Immature natural killer cell (primary cell): ENCODE measurements around the gene PSG4. TPM values are rescaled to one million over a fixed set of nuclear protein-coding genes. Genes with fewer than 3 reads are reported as not detected.
"Not testable (repeated sequence)": the region's sequence is repeated elsewhere in the genome, so short reads cannot be mapped to it uniquely, and the experiment has no call there.

ENCODE experiments used
- DNase-seq, 3 donors: peaks; one replicate each; pipeline ENCODE4 v3.0.0; 2022; ENCODE audit warnings: mixed read lengths in 1 of 3
- H3K27ac Mint-ChIP-seq, 6 donors: one replicate each; pipeline ENCODE4 v1.8.0; 2020; ENCODE audit warnings: mixed read lengths in 6 of 6, mild to moderate bottlenecking in 5 of 6, inconsistent platforms in 4 of 6, moderate library complexity in 3 of 6
- H3K27me3 Mint-ChIP-seq, 3 donors: one replicate each; pipeline ENCODE4 v1.8.0; 2020 to 2021; ENCODE audit warnings: low read depth in 3 of 3, mild to moderate bottlenecking in 3 of 3, mixed read lengths in 3 of 3, moderate library complexity in 3 of 3, inconsistent platforms in 1 of 3
- H3K36me3 Mint-ChIP-seq, 3 donors: one replicate each; pipeline ENCODE4 v1.8.0; 2020; ENCODE audit warnings: mixed read lengths in 3 of 3, inconsistent platforms in 2 of 3, mild to moderate bottlenecking in 2 of 3
- H3K4me1 Mint-ChIP-seq, 2 donors: one replicate each; pipeline ENCODE4 v1.8.0; 2020; ENCODE audit warnings: inconsistent platforms in 2 of 2, mild to moderate bottlenecking in 2 of 2, mixed read lengths in 2 of 2, moderate library complexity in 1 of 2
- H3K4me3 Mint-ChIP-seq, 5 donors: one replicate each; pipeline ENCODE4 v1.8.0; 2020; ENCODE audit warnings: mild to moderate bottlenecking in 5 of 5, mixed read lengths in 5 of 5, inconsistent platforms in 3 of 5, moderate library complexity in 3 of 5
- H3K9me3 Mint-ChIP-seq, 6 donors: one replicate each; pipeline ENCODE4 v1.8.0; 2020; ENCODE audit warnings: mild to moderate bottlenecking in 6 of 6, mixed read lengths in 6 of 6, inconsistent platforms in 4 of 6, moderate library complexity in 3 of 6
- polyA plus RNA-seq, 3 donors: library from polyadenylated mRNA; unstranded; fragments of 300-500 nt; fragmentation: Illumina TruSeq; gene quantifications; one replicate each; pipeline ENCODE4 v1.2.3, GENCODE V29; 2021

Gene PSG4
- polyA plus RNA-seq, 3 donors from 2014 or later: not detected

- H3K4me1 Mint-ChIP-seq, H3K27me3 Mint-ChIP-seq, DNase-seq, H3K4me3 Mint-ChIP-seq, H3K27ac Mint-ChIP-seq, H3K36me3 Mint-ChIP-seq: not testable (repeated sequence)
- peaks cover 0 to 14% (median 5%) of the 10 kb centered on the region in 6 donors for H3K9me3 Mint-ChIP-seq
Observed at GRCh38 chr19:43221891-43222290, 16.5 kb upstream of the PSG4 start.

- not testable (repeated sequence) for H3K36me3 Mint-ChIP-seq, H3K27ac Mint-ChIP-seq, H3K4me3 Mint-ChIP-seq, H3K9me3 Mint-ChIP-seq, DNase-seq, H3K27me3 Mint-ChIP-seq, H3K4me1 Mint-ChIP-seq
Observed at GRCh38 chr19:43219136-43219535, 13.7 kb upstream of the PSG4 start.

- DNase-seq, H3K27me3 Mint-ChIP-seq, H3K9me3 Mint-ChIP-seq, H3K36me3 Mint-ChIP-seq, H3K4me3 Mint-ChIP-seq, H3K27ac Mint-ChIP-seq, H3K4me1 Mint-ChIP-seq: not testable (repeated sequence)
Observed at GRCh38 chr19:43215881-43216280, 10.4 kb upstream of the PSG4 start.

GRCh38 chr19:43207991-43208390, 2.6 kb upstream of the PSG4 start:
- no peak overlapping the region for H3K4me3 Mint-ChIP-seq

GRCh38 chr19:43207174-43207573, 1.7 kb upstream of the PSG4 start:
- not testable (repeated sequence) for H3K4me3 Mint-ChIP-seq, H3K4me1 Mint-ChIP-seq, H3K27me3 Mint-ChIP-seq, H3K9me3 Mint-ChIP-seq, H3K36me3 Mint-ChIP-seq, H3K27ac Mint-ChIP-seq
- DNase-seq: peak in 1 of 3 donors; percentile 6

More at GRCh38 chr19:43207991-43208390, 2.6 kb upstream of the PSG4 start:
- H3K27ac Mint-ChIP-seq: no peak overlapping the region
- DNase-seq: no peak
- no peaks in the 10 kb centered on the region for H3K4me1 Mint-ChIP-seq
- no peaks in the 10 kb centered on the region for H3K36me3 Mint-ChIP-seq
- no peaks in the 10 kb centered on the region for H3K9me3 Mint-ChIP-seq
- peaks cover 5 to 10% (median 8%) of the 10 kb centered on the region in 3 donors for H3K27me3 Mint-ChIP-seq

- not testable (repeated sequence) for H3K36me3 Mint-ChIP-seq, DNase-seq, H3K27ac Mint-ChIP-seq, H3K4me1 Mint-ChIP-seq, H3K9me3 Mint-ChIP-seq, H3K27me3 Mint-ChIP-seq, H3K4me3 Mint-ChIP-seq
Observed at GRCh38 chr19:43203611-43204010, 1.8 kb downstream of the PSG4 start.

- not testable (repeated sequence) for DNase-seq, H3K4me3 Mint-ChIP-seq, H3K27ac Mint-ChIP-seq, H3K27me3 Mint-ChIP-seq, H3K36me3 Mint-ChIP-seq, H3K9me3 Mint-ChIP-seq, H3K4me1 Mint-ChIP-seq
Observed at GRCh38 chr19:43201891-43202290, 3.5 kb downstream of the PSG4 start.

- not testable (repeated sequence) for H3K27me3 Mint-ChIP-seq, H3K4me1 Mint-ChIP-seq, H3K27ac Mint-ChIP-seq, H3K9me3 Mint-ChIP-seq, H3K36me3 Mint-ChIP-seq, DNase-seq, H3K4me3 Mint-ChIP-seq
Observed at GRCh38 chr19:43201337-43201801, 4.1 kb downstream of the PSG4 start.

- not testable (repeated sequence) for DNase-seq, H3K9me3 Mint-ChIP-seq, H3K4me3 Mint-ChIP-seq, H3K36me3 Mint-ChIP-seq, H3K27ac Mint-ChIP-seq, H3K27me3 Mint-ChIP-seq, H3K4me1 Mint-ChIP-seq
Observed at GRCh38 chr19:43198686-43199419, 6.6 kb downstream of the PSG4 start.

- DNase-seq, H3K4me3 Mint-ChIP-seq, H3K9me3 Mint-ChIP-seq, H3K27ac Mint-ChIP-seq, H3K36me3 Mint-ChIP-seq, H3K4me1 Mint-ChIP-seq, H3K27me3 Mint-ChIP-seq: not testable (repeated sequence)
Observed at GRCh38 chr19:43197666-43198397, 7.6 kb downstream of the PSG4 start.

GRCh38 chr19:43194397-43194796, 11.0 kb downstream of the PSG4 start:
- not testable (repeated sequence) for H3K4me3 Mint-ChIP-seq, H3K27ac Mint-ChIP-seq, DNase-seq

GRCh38 chr19:43192381-43193155, 12.9 kb downstream of the PSG4 start:
- H3K4me1 Mint-ChIP-seq, H3K27ac Mint-ChIP-seq, H3K9me3 Mint-ChIP-seq, H3K4me3 Mint-ChIP-seq, H3K36me3 Mint-ChIP-seq, H3K27me3 Mint-ChIP-seq, DNase-seq: not testable (repeated sequence)

More at GRCh38 chr19:43194397-43194796, 11.0 kb downstream of the PSG4 start:
- H3K27me3 Mint-ChIP-seq, H3K36me3 Mint-ChIP-seq, H3K4me1 Mint-ChIP-seq, H3K9me3 Mint-ChIP-seq: not testable (repeated sequence)

- not testable (repeated sequence) for H3K27me3 Mint-ChIP-seq, H3K9me3 Mint-ChIP-seq, H3K27ac Mint-ChIP-seq, H3K4me1 Mint-ChIP-seq, H3K4me3 Mint-ChIP-seq, DNase-seq, H3K36me3 Mint-ChIP-seq
Observed at GRCh38 chr19:43188092-43188491, 17.3 kb downstream of the PSG4 start.

GRCh38 chr19:43186311-43186935, 19.0 kb downstream of the PSG4 start, which contains the start of gene PSG5:
Gene PSG5, minus strand, starts transcription at chr19:43186536. Its CDS starts 131 bp downstream, at chr19:43186405.
- DNase-seq, H3K36me3 Mint-ChIP-seq, H3K9me3 Mint-ChIP-seq, H3K4me3 Mint-ChIP-seq, H3K4me1 Mint-ChIP-seq, H3K27me3 Mint-ChIP-seq: not testable (repeated sequence)
- H3K27ac Mint-ChIP-seq: peak within 1 kb of the TSS in 2 of 6 donors; percentile 7 to 34
